DMS53 treated with DMSO at 0.1 percent for 48 hours (cell line): ENCODE data around the gene THOP1.
A peak's percentile ranks its signal among the peaks of the same experiment; 100 is the strongest.

Experiments used
- DNase-seq: peaks from one replicate; lab custom pipeline; 2025; ENCODE audit not compliant: unreplicated experiment; lab: John Stamatoyannopoulos, UW

THOP1 gene

DNA sequence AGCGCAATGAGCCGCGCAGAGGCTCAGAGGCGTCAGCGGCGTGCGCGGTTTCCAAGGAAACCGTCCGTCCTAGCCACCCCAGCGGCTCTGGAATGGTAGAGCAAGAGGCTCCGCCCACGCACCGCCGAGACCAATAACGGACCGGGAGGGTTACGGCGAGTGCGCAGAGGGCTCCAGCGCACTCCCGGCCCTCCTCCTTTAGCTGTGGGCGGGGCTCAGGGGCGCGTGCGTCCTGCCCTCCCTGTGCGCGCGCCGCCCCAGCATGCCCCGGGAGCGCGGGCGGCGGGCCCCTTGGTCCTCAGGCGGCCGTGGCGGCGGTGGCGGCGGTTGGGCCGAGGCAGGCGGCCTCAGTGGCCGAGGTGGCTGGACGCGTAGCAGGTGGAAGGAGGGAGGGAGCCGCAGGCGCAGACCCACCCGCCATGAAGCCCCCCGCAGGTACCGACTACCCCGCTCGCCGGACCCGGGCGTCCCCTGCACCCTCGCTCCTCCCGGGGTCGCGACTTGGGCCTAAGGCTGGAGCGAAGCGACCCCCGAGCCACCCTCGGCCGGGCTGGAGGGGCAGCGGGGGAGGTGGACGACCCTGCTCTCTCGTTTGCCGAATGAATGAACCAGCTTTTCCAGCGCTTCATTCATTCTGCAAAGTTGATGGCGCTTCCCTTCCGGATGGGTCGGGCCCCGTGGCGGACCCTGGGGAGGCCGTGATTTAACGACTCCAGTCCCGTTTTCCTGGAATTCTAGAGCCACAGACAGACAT lies at the start of gene THOP1:
Gene THOP1, plus strand, starts transcription at position 260 of the 754 bp plus-strand sequence. Its CDS starts 160 bp downstream, at position 420.
- DNase-seq = peak; percentile 91

GRCh38 chr19:2736550-2737190 lies 48.6 kb upstream of the THOP1 start:
- DNase-seq = no peak

DNA sequence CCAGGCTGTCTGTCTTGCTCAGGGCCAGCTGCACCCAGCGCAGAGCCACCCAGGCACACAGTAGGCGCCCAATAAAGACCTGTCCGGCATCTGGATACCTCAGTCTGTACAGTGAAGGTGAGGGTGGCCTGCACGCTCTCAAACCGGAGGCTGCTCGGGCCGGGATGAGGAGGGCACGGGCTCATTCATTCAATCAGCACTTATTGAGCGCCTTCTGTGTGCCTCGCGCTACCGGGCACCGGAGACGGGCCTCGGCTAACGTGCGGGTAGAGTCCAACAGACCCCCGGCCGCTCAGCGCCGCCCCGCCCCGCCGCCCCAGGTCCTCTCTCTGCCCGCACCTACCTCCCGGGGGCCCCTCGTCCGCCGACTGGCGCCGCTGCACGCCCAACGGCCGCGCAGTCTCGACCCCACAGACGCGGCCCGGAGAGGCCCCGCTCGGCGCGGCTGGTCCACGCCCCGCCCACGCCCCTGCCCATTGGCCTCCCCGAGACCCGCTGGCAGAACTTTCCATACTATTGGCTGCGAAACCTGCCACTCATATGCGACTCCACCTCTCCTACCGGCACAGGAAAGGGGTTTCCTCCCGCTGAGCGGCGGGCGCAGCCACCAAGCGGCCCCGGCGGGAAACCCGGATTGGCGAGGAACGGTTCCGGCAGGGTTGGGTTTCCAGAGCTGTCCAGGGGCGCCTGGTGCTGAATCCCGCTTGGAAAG lies 45.5 kb upstream of the THOP1 start, which contains the start of gene SLC39A3:
Gene SLC39A3, minus strand, starts transcription at position 416 of the 712 bp plus-strand sequence. CDS start 2,760 bp downstream, outside the sequence.
- peak; percentile 75 for DNase-seq

DNA sequence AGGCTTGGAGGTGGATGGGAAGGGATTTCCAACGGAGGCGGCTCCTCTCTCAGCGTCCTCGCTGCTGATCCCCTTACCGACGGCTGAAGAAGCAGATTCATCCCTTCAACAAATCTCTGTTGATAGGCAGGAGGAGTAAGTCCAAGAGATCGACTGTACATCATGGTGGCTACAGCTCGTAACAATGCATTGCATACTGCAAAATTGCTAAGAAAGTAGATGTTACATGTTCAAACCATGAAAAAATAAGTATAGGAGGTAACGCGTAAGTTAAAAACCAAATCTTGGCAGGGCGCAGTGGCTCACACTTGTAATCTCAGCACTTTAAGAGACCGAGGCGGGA lies 45.0 kb upstream of the THOP1 start:
- no peak for DNase-seq

- DNase-seq = no peak
Observed at GRCh38 chr19:2743099-2743498, 42.2 kb upstream of the THOP1 start.

DNA sequence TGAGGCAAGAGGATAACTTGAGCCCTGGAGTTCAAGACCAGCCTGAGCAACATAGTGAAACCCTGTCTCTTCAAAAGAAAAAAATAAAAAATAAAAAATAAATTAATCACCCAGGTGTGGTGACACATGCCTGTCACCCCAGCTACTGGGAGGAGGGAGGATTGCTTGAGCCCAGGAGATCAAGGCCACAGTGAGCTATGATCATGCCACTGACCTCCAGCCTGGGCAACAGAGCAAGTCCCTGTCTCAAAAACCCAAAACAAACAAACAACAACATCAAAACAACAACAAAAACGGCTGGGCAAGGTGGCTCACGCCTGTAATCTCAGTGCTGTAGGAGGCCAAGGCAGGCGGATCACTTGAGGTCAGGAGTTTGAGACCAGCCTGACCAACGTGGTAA lies 41.2 kb upstream of the THOP1 start:
- DNase-seq = no peak

- DNase-seq = no peak
Observed at GRCh38 chr19:2747349-2747748, 38.0 kb upstream of the THOP1 start.

DNA sequence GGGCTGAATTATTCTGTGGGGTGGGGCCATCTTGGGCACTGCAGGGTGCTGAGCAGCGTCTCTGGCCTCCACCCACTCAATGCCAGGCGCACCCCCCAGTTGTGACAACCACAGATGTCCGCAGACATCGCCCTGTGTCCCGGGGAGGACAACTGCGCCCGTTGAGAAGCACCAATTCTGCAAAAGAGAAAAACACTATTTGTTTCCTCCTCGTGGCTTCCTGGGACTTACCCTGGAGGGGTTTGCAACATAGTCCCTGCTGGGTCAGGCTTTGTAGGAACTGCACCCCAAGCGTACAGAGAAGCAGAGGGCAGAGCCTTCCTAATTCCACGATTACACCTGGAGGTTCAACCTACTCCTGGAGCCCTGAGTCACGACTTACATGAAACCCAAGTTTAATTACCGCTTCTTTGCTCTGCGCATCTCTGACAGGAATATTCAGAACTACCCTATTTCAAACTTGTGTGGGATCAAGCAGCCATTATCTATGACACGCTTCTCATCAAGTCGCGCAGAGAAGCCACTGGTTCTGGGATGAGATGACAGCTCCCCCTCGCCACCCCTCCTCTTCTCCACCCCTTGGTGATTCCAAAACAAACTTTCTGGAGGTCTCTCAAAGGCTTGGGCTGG lies 34.4 kb upstream of the THOP1 start:
- DNase-seq = no peak

DNA sequence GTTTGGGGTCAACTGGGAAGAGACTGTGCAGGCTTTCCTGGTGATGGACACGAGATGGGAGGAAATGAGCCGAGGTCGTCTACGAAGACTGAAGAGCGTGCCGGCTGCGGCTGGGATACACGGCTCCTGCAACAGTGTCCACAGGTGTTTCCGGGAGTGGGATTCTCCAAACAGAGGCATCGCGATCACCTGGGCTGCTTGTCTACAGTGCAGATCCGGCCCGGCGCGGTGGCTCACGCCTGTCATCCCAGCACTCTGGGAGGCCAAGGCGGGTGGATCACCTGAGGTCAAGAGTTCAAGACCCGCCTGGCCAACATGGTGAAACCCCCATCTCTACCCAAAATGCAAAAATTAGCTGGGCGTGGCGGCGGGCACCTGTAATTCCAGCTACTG lies 33.9 kb upstream of the THOP1 start:
- no peak for DNase-seq

GRCh38 chr19:2754659-2755447 lies 30.4 kb upstream of the THOP1 start:
- DNase-seq = no peak

DNA sequence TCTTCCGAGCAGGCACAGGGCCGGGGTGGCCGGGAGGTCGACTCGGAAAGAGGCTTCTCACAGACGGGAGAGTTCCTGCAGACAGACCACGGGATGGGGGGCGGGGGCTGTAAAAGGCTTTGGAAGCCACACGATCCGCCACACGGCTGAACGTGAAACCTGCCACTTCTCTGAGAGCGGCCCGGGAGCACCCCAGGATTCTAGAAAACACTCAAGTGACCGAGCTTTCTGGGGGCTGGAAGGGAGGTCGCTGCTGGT lies 29.9 kb upstream of the THOP1 start:
- DNase-seq = no peak

- DNase-seq = no peak
Observed at GRCh38 chr19:2755811-2756210, 29.5 kb upstream of the THOP1 start.

DNA sequence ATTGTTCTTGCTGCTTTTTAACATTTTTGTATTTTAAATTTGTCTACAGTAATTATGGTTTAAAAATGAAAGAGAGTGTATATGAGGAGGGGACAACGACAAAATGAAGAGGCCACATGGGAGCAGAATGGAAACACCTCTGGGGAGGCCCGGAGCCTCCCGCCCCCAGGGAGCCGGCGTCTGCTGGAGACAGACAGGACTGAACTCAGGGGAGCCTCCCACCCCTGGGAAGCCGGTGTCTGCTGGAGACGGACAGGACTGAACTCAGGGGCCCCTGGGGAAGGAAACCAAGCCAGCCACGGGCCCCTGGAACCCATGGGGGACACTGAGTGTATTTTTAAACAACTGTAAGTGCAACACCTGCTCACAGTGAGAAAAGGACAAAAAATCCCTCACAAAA lies 28.8 kb upstream of the THOP1 start:
- no peak for DNase-seq

DNA sequence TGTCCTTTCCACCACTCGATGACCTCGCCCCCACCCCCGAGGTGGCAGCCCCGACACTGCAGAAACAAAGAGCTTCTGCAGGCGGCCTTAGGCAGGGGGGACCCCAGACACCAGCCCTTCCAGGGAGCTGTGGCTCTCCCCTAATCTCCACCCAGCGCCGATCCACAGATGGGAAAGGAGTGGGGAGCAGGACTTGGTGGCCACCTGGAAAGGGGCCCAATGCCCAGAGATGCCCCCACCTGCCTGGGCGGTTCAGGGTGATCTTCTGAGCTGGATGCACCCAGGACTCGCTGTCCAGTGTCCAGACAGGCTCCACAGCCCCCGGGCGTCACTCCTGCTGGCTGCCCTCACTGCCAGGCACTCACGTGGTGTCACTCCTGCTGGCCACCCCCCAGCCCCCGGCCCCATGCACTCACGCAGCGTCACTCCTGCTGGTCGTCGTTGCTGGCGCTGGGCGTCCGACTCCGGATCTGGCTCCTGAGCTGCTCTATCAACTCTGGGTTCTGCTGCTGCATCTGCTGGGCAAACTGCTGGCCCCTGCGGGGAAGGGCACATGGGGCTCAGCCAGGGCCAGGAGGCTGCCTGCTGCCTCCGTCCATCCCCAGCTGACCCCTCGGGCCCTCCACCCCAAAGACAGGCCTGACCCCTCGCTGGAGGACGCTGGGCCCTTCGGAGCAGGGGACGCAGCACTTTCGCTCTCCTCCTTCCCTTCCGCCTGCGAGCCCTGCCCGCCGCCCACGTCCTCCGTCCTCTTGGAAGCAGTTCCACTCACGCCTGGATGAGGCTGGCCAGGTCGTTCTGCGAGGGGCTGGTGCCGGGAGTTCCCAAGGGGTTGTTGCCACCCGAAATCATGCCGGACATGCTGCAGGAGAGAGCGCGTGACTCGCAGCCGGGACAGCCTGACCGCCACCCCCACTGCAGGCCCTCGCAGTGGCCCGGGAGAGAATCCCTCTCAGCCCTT lies 28.1 kb upstream of the THOP1 start:
- no peak for DNase-seq

GRCh38 chr19:2758601-2759313 lies 26.5 kb upstream of the THOP1 start:
- no peak for DNase-seq

GRCh38 chr19:2759362-2759761 lies 25.9 kb upstream of the THOP1 start:
- no peak for DNase-seq

GRCh38 chr19:2759965-2760364 lies 25.3 kb upstream of the THOP1 start:
- no peak for DNase-seq

DNA sequence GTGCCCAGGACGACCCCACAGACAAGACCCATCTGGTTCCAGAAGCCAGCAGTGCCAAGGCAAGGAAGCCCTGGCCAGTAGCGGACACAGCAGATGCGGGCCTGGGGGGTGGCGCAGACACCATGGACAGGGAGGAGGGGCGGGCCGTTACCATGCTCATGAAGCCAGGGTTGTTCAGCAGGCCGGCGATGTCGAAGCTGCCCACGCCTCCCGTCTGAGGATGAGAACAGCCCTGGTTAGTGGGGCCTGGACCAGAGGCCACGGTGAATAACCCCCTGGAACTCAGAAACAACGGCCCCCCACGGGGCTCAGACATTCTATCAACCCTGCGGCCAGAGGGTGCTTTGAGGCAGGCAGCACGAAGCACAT lies 24.0 kb upstream of the THOP1 start:
- no peak for DNase-seq
